ENCODE results near the gene ADAMTSL2.

DNA sequence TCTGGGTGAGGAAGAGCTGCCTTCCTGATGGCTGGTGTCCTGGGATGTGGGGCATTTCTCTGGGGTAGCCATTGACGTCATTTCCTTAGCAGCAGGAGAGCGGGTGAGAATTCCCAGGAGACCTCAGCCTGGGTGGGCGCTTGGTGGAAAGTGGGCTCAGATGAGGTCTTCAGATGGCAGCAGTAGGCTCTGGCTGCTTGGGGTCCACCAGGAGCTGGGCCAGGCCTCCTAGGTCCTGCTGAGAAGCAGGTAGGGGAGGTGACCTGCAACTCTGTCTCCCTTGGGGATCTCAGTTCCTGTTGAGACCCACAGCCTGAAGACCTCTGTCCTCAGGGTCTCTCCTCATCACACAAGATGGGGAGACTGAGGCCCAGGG, 43.2 kb downstream of the ADAMTSL2 start:
- TF ChIP-seq ZFP3 (CRISPR knock-in tag; IDR thresholded peaks at IDR 0.05) (no peak), RARB (CRISPR knock-in tag; IDR thresholded peaks at IDR 0.05) (no peak), GLIS3 (CRISPR knock-in tag; IDR thresholded peaks at IDR 0.05) (no peak), TCF4 (CRISPR knock-in tag; IDR thresholded peaks at IDR 0.05; ENCODE audit: borderline replicate concordance) (no peak), ESRRG (CRISPR knock-in tag; IDR thresholded peaks at IDR 0.05) (no peak), ARNTL (CRISPR knock-in tag; IDR thresholded peaks at IDR 0.05; ENCODE audit: borderline replicate concordance, low read depth) (no peak), OSR1 (CRISPR knock-in tag; IDR thresholded peaks at IDR 0.05) (no peak), TOX (CRISPR knock-in tag; IDR thresholded peaks at IDR 0.05; ENCODE audit: borderline replicate concordance) (no peak), ZNF70 (CRISPR knock-in tag; IDR thresholded peaks at IDR 0.05) (no peak)
- TF ChIP-seq, protein P1, sequence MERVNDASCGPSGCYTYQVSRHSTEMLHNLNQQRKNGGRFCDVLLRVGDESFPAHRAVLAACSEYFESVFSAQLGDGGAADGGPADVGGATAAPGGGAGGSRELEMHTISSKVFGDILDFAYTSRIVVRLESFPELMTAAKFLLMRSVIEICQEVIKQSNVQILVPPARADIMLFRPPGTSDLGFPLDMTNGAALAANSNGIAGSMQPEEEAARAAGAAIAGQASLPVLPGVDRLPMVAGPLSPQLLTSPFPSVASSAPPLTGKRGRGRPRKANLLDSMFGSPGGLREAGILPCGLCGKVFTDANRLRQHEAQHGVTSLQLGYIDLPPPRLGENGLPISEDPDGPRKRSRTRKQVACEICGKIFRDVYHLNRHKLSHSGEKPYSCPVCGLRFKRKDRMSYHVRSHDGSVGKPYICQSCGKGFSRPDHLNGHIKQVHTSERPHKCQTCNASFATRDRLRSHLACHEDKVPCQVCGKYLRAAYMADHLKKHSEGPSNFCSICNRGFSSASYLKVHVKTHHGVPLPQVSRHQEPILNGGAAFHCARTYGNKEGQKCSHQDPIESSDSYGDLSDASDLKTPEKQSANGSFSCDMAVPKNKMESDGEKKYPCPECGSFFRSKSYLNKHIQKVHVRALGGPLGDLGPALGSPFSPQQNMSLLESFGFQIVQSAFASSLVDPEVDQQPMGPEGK (CRISPR knock-in tag; IDR thresholded peaks at IDR 0.05; ENCODE audit: borderline replicate concordance) = no peak
- TF ChIP-seq, protein P2, sequence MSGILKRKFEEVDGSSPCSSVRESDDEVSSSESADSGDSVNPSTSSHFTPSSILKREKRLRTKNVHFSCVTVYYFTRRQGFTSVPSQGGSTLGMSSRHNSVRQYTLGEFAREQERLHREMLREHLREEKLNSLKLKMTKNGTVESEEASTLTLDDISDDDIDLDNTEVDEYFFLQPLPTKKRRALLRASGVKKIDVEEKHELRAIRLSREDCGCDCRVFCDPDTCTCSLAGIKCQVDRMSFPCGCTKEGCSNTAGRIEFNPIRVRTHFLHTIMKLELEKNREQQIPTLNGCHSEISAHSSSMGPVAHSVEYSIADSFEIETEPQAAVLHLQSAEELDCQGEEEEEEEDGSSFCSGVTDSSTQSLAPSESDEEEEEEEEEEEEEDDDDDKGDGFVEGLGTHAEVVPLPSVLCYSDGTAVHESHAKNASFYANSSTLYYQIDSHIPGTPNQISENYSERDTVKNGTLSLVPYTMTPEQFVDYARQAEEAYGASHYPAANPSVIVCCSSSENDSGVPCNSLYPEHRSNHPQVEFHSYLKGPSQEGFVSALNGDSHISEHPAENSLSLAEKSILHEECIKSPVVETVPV (CRISPR knock-in tag; IDR thresholded peaks at IDR 0.05) = no peak
